ENCODE data around the gene DUSP11.

- TF ChIP-seq, protein P1, sequence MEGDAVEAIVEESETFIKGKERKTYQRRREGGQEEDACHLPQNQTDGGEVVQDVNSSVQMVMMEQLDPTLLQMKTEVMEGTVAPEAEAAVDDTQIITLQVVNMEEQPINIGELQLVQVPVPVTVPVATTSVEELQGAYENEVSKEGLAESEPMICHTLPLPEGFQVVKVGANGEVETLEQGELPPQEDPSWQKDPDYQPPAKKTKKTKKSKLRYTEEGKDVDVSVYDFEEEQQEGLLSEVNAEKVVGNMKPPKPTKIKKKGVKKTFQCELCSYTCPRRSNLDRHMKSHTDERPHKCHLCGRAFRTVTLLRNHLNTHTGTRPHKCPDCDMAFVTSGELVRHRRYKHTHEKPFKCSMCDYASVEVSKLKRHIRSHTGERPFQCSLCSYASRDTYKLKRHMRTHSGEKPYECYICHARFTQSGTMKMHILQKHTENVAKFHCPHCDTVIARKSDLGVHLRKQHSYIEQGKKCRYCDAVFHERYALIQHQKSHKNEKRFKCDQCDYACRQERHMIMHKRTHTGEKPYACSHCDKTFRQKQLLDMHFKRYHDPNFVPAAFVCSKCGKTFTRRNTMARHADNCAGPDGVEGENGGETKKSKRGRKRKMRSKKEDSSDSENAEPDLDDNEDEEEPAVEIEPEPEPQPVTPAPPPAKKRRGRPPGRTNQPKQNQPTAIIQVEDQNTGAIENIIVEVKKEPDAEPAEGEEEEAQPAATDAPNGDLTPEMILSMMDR (IDR thresholded peaks at IDR 0.05; ENCODE audit: poor library complexity, severe bottlenecking), result no peak
- TF ChIP-seq, protein P2, sequence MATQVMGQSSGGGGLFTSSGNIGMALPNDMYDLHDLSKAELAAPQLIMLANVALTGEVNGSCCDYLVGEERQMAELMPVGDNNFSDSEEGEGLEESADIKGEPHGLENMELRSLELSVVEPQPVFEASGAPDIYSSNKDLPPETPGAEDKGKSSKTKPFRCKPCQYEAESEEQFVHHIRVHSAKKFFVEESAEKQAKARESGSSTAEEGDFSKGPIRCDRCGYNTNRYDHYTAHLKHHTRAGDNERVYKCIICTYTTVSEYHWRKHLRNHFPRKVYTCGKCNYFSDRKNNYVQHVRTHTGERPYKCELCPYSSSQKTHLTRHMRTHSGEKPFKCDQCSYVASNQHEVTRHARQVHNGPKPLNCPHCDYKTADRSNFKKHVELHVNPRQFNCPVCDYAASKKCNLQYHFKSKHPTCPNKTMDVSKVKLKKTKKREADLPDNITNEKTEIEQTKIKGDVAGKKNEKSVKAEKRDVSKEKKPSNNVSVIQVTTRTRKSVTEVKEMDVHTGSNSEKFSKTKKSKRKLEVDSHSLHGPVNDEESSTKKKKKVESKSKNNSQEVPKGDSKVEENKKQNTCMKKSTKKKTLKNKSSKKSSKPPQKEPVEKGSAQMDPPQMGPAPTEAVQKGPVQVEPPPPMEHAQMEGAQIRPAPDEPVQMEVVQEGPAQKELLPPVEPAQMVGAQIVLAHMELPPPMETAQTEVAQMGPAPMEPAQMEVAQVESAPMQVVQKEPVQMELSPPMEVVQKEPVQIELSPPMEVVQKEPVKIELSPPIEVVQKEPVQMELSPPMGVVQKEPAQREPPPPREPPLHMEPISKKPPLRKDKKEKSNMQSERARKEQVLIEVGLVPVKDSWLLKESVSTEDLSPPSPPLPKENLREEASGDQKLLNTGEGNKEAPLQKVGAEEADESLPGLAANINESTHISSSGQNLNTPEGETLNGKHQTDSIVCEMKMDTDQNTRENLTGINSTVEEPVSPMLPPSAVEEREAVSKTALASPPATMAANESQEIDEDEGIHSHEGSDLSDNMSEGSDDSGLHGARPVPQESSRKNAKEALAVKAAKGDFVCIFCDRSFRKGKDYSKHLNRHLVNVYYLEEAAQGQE (IDR thresholded peaks at IDR 0.05; ENCODE audit: borderline replicate concordance), result no peak
- no peak for TF ChIP-seq TAF1 (IDR thresholded peaks at IDR 0.05; ENCODE audit: low read depth)
- TF ChIP-seq POLR2AphosphoS5 (IDR thresholded peaks at IDR 0.05), result no peak
- no peak for TF ChIP-seq MXI1 (conservative IDR thresholded peaks at IDR 0.05; ENCODE audit: poor library complexity, severe bottlenecking)
- no peak for TF ChIP-seq EZH2 (IDR thresholded peaks at IDR 0.05; ENCODE audit: borderline replicate concordance, insufficient read depth, low read length, poor library complexity, severe bottlenecking)
- no peak for TF ChIP-seq EP300 (conservative IDR thresholded peaks at IDR 0.05; ENCODE audit: poor library complexity, severe bottlenecking)
- no peak for TF ChIP-seq RAD21 (conservative IDR thresholded peaks at IDR 0.05)
- no peak for TF ChIP-seq SMC3 (conservative IDR thresholded peaks at IDR 0.05; ENCODE audit: poor library complexity)
Observed at GRCh38 chr2:73716543-73717250, 63.2 kb downstream of the DUSP11 start.

Data from neural cell (in vitro differentiated cells).